Thymus (tissue), 11 donors: ENCODE measurements around the gene NFIC. TPM values are rescaled to one million over a fixed set of nuclear protein-coding genes. Genes with fewer than 3 reads are reported as not detected.

Experiments used
- DNase-seq, 9 donors: peaks; one replicate each; pipeline ENCODE4 v3.0.0-alpha.2; 2013; ENCODE audit warnings: low spot score in 9 of 9, low read depth in 6 of 9, missing footprints in 1 of 9
- H3K27ac ChIP-seq, 2 donors: one replicate each; pipeline ENCODE4 v1.5.1; 2013; ENCODE audit warnings: control low read depth in 1 of 2, low read depth in 1 of 2, low read length in 1 of 2, mild to moderate bottlenecking in 1 of 2, moderate library complexity in 1 of 2
- H3K27me3 ChIP-seq, 2 donors: one replicate each; pipeline ENCODE4 v1.5.1; 2013; ENCODE audit warnings: low read length in 1 of 2; ENCODE audit not compliant: control insufficient read depth in 2 of 2, insufficient read depth in 1 of 2
- H3K36me3 ChIP-seq, 2 donors: one replicate each; pipeline ENCODE4 v1.5.1; 2013; ENCODE audit warnings: low read length in 1 of 2, mild to moderate bottlenecking in 1 of 2, moderate library complexity in 1 of 2; ENCODE audit not compliant: control insufficient read depth in 2 of 2, insufficient read depth in 2 of 2
- H3K4me1 ChIP-seq, 2 donors: one replicate each; pipeline ENCODE4 v1.5.1; 2013; ENCODE audit warnings: low read length in 2 of 2; ENCODE audit not compliant: control insufficient read depth in 2 of 2, insufficient read depth in 2 of 2
- H3K4me3 ChIP-seq, 2 donors: one replicate each; pipeline ENCODE4 v1.5.1; 2013; ENCODE audit warnings: low read length in 2 of 2, control low read depth in 1 of 2, mild to moderate bottlenecking in 1 of 2
- H3K9me3 ChIP-seq, 2 donors: one replicate each; pipeline ENCODE4 v1.5.1; 2013; ENCODE audit warnings: low read length in 1 of 2, mild to moderate bottlenecking in 1 of 2; ENCODE audit not compliant: control insufficient read depth in 2 of 2, insufficient read depth in 1 of 2
- WGBS: extraction: QIAGEN DNeasy Blood & Tissue Kit; methylation state at CpG from one replicate; pipeline ENCODE4 v1.1.7; 2013; 5-methylcytosine and 5-hydroxymethylcytosine counted together
- polyA plus RNA-seq: library from polyadenylated mRNA; stranded (reverse); fragments of 200-250 nt; gene quantifications from one replicate; pipeline ENCODE4 v1.2.3, GENCODE V29; 2013
- total RNA-seq: library from RNA; stranded (reverse); fragments of 120-200 nt; gene quantifications from one replicate; pipeline ENCODE4 v1.2.4, GENCODE V29; 2013
- donor health status: healthy.

The NFIC gene
- total and polyA plus RNA-seq, 2 donors: 2.1 to 17.0 TPM

DNA sequence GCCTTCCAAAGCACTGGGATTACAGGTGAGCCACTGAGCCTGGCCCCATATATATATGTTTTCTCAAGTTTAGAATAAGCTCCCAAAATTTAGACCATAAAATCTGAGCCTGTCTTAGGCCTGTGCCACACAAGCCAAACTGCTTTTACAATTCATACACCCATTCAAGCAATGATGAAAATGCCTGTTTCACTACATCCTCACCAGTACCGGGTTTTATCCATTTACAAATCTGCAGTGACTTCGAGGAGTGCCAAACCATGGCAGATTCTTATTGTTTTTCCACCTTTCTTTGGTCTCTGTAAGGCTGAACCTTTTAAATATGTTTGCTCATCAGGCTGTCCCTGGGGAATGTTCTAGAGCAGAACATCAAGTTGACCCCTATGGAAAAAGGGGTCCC, 9.6 kb upstream of the NFIC start:
- Histone ChIP-seq H3K27me3 (peaks cover 2 to 61% of the 10 kb centered on the region in 2 donors), H3K9me3 (no peaks in the 10 kb centered on the region), H3K36me3 (no peaks in the 10 kb centered on the region), H3K4me3 (no peak overlapping the region), H3K27ac (no peak overlapping the region), H3K4me1 (peaks cover 6 to 22% of the 10 kb centered on the region in 2 donors)
- 97% methylated on average over 2 of the region's 2 CpGs for WGBS
- no peak for DNase-seq

DNA sequence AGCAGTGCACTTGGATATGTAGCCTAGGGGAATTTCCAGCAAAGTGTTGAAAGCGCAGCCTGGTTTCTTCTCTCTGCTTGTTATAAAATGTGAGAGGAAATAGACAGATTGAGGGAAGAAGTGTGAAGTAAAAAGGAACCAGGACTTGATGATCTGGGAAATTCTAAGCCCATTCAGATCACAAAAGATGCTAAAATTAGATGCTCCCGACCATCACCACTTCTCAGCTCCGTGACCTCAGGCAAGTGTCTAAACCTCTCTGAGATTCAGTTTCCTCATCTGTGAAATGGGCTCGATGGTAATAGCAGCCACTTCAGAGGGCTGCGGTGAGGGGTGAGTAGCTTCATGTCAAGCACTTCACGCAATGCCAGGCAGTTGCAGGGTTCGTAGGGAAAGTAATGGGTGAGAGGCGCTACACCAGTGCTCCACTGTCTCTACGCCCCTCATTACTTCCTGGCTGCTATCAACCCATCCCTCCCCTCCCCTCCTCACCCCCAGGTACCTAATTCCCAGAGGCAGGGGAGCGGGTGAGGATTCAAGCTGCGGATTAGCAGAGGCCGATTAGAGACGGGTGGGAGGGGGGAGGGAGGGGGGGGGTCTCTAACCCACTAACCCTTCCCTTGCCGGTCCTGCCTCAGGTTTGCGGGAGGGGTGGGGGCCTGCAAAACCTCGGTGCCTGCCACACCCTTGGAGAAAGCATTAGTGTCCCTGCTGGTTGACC, 9.0 kb upstream of the NFIC start:
- H3K27ac ChIP-seq: no peak overlapping the region
- no peaks in the 10 kb centered on the region for H3K36me3 ChIP-seq
- DNase-seq: no peak
- 47% methylated on average over 16 of the region's 16 CpGs for WGBS
- no peaks in the 10 kb centered on the region for H3K9me3 ChIP-seq
- peak overlapping the region in 1 of 2 donors; percentile 90 for H3K4me3 ChIP-seq
- peaks cover 6 to 26% of the 10 kb centered on the region in 2 donors for H3K4me1 ChIP-seq
- peaks cover 2 to 64% of the 10 kb centered on the region in 2 donors for H3K27me3 ChIP-seq

DNA sequence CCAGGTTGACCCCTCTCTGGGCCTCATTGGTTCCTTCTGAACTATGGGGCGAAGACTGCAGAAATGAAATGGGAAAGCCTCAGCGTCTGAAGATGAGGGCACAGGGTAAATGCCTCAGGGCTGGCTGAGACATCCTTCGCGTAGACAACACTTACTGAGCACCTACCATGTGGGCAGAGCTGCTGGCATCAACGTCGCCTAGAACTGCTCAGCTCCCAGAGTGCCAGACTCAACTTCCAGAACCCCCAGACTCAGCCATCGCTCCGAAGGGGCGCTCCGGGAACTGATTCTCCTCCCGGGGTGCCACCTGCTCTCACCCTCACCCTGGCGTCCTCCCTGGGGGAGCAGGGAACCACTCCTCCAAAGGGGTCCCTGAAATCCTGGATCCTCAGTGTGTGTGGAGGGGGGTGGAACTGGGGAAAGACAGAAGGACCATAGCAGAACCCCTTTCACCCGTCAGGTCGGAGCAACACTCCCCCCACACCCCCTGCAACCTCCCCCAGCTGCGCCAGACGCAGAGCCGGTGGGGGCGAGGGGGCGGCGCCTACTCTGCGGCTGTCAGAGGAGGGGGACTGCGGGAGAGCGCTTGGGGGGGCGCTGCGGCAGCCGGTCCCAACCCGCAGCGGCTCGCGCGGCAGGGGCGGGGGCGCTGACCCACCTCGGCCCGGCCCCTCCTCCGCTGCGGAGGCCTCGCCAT, 8.2 kb upstream of the NFIC start:
- Histone ChIP-seq H3K9me3 (peaks cover 0 to 3% of the 10 kb centered on the region in 2 donors), H3K36me3 (no peaks in the 10 kb centered on the region), H3K4me3 (peak overlapping the region in 1 of 2 donors; percentile 90), H3K27me3 (peaks cover 2 to 66% of the 10 kb centered on the region in 2 donors), H3K27ac (peak overlapping the region in 1 of 2 donors; percentile 42), H3K4me1 (peaks cover 6 to 26% of the 10 kb centered on the region in 2 donors)
- peak in 1 of 9 donors; percentile 50 for DNase-seq
- 3% methylated on average over 38 of the region's 38 CpGs for WGBS

DNA sequence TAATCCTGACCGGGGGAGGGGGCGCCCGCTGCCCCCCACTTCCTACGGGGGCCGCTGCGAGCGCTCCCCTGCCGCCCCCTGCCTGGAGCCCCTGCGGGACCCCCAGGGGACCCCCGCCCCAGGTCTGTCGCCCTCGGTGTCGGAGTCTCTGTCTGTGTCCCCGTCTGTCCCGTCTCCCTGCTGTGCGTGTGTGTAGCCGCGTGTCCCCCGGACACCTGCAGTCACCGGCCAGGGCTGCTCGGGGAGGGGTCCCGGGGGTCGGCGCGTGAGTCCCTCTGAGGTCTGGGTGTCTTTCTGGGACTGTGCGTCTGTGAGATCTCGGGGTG, 7.7 kb upstream of the NFIC start:
- Histone ChIP-seq H3K27ac (no peak overlapping the region), H3K9me3 (peaks cover 0 to 3% of the 10 kb centered on the region in 2 donors), H3K27me3 (peaks cover 2 to 67% of the 10 kb centered on the region in 2 donors), H3K36me3 (no peaks in the 10 kb centered on the region), H3K4me3 (peak overlapping the region; percentile 40 to 90), H3K4me1 (peaks cover 6 to 26% of the 10 kb centered on the region in 2 donors)
- under 1% methylated on average over 26 of the region's 27 CpGs for WGBS
- no peak for DNase-seq

DNA sequence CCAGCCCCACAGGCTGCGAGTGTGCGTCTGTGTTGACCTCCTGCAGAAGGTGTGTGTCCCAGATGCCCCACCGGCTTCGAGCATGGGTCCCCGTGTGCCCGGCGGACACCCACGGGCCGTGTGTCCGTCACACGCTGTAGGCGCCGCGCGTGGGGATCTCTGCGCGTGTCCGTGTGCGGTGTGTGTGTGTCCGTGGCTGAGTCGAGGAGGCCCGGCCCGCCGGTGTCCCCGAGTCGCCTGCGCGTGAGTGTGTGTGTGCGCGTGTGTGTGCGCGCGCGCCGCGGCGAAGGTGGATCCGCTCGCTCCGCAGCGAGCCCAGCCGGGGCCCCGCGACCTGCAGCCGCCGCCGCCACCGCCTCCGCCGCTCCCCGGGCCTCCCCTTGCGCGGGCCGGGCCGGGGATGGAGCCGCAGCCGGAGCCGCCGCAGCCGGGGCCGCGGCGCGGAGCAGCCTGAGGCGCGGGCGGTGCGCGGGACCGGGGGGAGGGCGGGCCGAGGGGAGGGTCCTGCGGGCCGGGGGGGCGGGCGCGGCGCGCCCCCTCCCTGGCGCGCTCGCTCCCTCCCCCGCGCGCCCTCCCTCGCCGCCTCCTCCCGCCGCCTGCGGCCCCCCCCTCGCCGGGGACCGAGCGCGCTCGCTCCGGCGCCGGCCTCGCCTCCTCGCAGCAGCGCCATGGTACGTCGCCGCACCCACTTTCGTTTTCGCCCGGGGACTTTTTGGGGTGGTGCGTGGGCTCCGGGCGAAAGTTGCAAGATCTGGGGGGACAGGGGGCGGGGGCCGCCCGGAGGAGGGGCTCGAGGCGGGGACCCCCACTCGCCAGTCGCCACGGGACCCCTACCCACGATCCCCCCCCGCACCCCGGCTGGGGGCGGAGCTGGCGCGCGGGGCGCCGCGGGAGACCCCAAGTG, 7.1 kb upstream of the NFIC start:
- peaks cover 6 to 26% of the 10 kb centered on the region in 2 donors for H3K4me1 ChIP-seq
- H3K27me3 ChIP-seq: peaks cover 2 to 72% of the 10 kb centered on the region in 2 donors
- under 1% methylated on average over 126 of the region's 129 CpGs for WGBS
- no peaks in the 10 kb centered on the region for H3K36me3 ChIP-seq
- DNase-seq: peak in 1 of 9 donors; percentile 62
- H3K4me3 ChIP-seq: peak overlapping the region; percentile 42 to 90
- H3K9me3 ChIP-seq: peaks cover 0 to 3% of the 10 kb centered on the region in 2 donors
- H3K27ac ChIP-seq: peak overlapping the region in 1 of 2 donors; percentile 81

DNA sequence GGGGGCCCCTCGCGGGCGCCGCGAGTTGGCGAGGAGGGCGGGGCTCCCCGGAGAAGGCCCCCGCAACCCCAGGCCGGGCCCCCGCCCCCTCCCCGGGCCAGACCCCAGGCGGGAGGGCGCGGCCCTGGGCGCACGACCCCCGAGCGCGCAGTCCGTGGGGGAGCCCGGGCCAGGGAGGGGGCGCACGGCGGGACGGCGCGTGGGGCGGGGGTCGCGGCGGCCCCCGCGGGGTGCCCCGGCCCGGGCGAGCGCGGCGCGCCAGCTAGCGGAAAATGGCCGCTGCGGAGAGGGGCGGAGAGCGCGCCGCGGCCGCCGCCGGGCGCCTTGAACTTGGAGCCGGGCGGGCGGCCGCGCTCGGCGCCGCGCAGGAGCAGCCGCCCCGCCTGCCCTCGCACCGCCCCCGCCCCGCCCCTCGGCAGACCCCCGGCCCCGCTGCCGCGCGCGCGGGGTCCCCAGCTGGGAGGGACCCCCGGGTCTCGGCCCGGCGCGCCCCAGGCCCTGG, 6.4 kb upstream of the NFIC start:
- under 1% methylated on average over 81 of the region's 81 CpGs for WGBS
- DNase-seq: no peak
- Histone ChIP-seq H3K27ac (peak overlapping the region in 1 of 2 donors; percentile 81), H3K36me3 (no peaks in the 10 kb centered on the region), H3K4me1 (peaks cover 6 to 26% of the 10 kb centered on the region in 2 donors), H3K4me3 (peak overlapping the region; percentile 42 to 90), H3K27me3 (peaks cover 2 to 79% of the 10 kb centered on the region in 2 donors), H3K9me3 (peaks cover 0 to 3% of the 10 kb centered on the region in 2 donors)

DNA sequence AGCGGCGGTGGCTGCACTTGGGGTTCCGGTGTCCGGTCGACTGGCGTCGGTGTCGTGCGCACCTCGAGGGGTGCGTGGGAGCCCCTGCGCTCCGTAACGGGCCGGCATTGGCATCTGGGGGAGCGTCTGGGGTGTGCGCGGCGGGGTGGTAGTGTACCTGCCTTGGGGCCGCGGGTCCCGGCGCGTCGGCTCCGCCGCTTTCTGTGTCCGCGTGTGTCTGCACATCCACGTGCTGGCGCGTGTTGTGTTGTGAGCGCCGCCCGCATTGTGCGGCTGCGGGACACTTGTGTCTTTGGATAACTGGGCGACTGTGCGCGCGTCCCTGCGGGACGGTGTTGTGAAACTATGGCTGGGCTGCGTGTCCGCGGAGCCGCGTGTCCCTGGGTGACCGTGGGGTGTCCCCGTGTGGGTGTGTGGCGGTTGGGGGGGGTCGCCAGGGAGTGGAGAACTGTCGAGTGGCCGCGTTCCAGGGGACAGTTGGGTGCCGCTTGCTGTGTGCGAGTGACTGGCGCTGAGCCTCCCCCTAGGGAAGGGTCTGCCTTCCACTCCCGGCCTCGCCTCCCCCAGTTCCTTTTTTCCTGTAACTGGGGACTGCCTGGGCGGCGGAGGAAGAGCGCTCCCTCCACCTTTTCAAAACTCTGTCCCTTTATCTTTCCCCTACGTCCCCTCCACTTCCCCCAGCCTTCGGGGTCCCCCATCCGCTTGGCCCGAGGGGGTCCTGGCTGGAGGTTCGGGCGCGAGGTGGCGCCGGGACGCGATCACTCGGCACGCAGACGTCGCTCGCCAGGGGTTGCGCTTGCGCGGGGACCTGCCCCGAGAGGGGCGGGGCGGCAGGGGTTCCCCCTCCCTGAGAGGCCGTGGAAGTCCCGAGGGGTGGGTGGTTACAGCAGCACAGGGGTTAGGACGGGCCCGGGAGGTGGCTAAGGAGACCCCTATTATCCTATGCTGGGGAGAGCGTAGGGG, 5.7 kb upstream of the NFIC start:
- WGBS: 1% methylated on average over 90 of the region's 90 CpGs
- Histone ChIP-seq H3K27ac (peak overlapping the region in 1 of 2 donors; percentile 53), H3K36me3 (no peaks in the 10 kb centered on the region), H3K9me3 (peaks cover 0 to 3% of the 10 kb centered on the region in 2 donors), H3K4me1 (peaks cover 6 to 29% of the 10 kb centered on the region in 2 donors), H3K4me3 (peak overlapping the region; percentile 42 to 90), H3K27me3 (peaks cover 5 to 86% of the 10 kb centered on the region in 2 donors)
- DNase-seq: peak in 1 of 9 donors; percentile 45
